Measurements from ENCODE around the gene DRGX.

- no peak for TF ChIP-seq CTCF (IDR thresholded peaks at IDR 0.05)
- TF ChIP-seq POLR2A (IDR thresholded peaks at IDR 0.05) = no peak
Measured at GRCh38 chr10:49442863-49443262, 47.0 kb upstream of the DRGX start.
